Measurements from ENCODE around the gene TGM2.

Gene TGM2

DNA sequence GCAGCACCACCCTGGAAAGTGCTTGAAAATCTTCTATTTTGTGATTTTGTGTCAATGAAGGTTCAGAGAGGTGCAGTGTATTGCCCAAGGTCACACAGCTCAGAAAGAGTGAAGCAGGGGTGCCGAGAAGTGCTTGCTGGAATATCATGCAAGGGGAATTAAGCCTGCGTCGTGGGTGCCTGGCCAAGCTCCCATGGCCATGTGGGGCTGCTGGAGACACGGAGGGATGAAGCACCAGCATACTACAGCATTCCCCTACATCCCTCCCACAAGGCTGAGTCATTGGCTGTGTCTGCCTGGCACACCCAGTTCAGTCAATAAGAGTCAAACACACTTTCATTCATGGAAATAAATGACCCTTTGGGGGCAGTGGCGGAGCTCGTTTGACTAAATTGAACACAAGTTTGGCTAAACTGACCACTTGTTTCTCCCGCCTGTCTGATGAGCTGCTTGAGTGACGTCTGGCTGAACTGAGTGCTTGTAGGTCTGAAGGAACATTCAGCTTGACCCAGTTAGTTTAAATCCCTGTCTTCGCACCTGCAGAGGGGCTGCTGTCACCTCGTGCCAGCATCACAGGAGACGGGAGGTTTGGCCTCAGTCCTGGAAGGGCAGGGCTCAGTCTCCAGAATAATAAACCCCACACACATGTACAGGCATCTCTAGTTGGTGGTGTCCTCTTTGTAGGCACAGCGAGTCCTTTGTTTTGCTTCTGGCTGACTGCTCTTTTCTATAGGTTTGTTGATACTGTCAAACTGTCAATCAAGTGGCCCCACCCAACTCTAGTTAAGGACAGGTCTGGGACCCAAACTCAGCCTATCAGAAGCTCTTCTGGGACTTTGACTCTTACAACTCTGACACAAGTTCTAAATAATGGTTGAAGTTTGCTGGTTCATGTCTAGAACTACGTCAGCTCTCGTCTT, 8.4 kb upstream of the TGM2 start:
- no peak for DNase-seq

DNA sequence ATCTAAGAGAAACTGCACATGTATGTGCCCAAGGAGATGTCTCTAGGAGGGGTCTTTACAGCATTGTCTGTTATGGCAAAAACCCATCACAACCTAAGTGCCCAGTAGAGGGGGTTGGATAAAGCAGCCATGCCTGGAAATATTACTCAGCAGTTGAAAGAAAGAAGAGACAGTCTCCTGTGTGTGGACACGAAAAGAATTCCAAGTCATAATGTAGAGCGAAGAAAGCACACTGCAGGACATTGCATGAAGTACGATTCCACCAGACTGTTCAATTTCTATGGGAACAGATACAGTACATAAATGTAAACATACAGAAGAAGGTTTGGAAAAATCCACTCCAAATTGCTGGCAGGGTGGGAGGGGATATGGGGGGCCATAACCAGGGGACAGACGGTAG, 7.3 kb upstream of the TGM2 start:
- no peak for DNase-seq

DNA sequence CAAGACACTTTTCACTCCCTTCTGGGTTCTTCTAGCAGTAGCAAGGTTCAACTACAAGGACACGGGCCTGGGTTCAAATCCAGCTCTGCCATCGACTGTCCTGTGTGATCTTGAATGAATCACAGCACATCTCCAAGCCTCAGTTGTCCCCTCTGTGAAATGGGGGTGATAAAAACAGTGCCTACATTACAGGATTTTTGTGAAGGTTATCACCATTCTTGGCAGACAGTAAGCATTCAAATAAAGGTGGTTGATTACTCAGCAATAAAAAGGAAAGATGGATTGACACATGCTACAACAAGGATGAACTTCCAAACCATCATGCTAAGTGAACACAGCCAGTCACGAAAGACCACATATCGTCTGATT, 6.6 kb upstream of the TGM2 start:
- DNase-seq: no peak

DNA sequence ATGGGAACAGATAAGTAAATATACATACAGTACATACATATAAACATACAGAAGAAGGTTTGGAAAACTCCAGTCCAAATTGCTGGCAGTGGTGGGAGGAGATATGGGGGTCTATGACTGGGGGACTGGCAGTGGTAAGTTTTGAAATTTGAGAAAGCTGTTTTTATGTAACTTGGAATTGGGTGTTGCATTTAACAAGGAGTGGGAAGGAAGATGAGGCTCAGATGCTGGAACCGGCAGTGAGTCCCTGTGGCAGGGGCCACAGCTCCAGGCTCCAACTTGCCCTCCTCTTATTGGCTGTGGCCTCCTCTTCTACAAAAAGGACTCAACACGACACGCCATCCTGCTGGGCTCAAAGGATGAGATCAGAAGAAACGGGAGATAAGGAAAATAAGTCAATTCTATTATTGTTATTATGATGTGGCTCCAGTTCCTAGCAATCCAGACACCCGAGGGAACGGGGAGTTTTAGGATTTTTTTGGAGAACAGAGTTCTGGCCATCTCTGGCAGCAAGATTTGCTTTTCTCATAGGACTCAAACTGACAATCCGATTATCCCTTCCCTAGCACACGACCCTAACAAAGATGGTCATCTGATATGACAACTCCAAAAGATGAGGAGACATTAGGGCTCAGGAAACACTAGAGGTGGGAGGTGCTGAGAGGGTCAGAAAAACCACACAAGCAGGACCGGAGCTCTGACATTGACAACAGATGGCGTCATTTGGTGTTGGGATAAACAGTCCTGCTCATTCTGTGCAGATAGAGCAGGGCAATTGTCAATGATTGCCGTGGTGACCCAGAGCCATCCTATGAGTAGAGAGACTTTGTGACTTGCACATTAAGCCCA, 6.0 kb upstream of the TGM2 start:
- no peak for DNase-seq

DNA sequence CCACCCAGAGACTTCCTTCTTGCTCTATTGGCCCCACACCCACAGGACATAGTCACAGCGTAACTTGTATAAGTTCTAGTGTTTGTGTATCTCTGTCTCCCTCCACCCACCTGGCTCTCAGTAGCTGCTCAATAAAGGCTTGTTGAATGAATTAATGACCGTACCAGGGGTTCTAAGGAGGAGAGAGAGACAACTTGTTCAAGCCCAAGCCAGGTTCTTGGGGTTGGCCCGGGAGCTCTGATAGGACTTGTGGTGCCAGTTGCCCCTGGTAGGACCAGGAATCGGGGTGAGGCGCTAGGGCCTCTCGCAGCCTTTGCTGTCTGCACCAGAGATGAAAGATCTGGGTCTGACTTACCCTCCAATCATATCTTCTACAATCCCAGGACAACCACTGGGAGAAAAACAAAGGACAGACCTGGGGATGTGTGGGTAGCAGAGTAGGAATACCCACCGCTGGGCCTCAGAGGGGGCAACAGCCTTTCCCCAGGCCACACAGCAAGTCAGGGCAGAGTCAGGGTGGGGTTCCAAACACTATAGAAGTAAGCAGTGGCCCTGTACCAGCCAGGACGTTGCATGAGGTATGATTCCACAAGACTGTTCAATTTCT, 5.3 kb upstream of the TGM2 start:
- DNase-seq: no peak

DNA sequence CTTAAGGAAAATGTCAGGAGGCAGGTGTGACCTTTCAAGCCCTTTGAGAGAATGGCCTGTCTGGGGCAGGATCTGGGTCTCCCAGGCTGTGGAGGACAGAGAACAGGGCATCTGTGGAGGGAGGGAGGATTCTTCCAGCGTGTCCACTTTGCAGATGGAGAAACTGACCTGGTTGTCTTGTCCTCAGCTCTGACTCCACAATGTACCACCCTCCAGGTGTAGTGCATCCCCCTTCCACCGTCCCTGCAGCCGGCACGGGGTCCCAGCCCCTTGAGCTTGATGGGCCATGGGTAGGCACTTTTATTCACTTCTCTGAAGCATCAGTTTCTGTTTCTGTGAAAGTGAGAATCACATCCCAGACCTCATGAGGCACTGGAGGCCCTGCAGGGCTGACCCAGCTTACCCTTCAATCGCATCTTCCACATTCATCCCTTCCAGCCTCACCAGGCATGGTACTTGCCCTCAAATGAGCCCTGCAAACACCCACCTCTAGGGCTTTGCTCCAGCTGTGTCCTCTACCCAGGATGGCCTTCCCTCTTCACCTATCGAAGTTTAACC, 4.6 kb upstream of the TGM2 start:
- DNase-seq: no peak

DNA sequence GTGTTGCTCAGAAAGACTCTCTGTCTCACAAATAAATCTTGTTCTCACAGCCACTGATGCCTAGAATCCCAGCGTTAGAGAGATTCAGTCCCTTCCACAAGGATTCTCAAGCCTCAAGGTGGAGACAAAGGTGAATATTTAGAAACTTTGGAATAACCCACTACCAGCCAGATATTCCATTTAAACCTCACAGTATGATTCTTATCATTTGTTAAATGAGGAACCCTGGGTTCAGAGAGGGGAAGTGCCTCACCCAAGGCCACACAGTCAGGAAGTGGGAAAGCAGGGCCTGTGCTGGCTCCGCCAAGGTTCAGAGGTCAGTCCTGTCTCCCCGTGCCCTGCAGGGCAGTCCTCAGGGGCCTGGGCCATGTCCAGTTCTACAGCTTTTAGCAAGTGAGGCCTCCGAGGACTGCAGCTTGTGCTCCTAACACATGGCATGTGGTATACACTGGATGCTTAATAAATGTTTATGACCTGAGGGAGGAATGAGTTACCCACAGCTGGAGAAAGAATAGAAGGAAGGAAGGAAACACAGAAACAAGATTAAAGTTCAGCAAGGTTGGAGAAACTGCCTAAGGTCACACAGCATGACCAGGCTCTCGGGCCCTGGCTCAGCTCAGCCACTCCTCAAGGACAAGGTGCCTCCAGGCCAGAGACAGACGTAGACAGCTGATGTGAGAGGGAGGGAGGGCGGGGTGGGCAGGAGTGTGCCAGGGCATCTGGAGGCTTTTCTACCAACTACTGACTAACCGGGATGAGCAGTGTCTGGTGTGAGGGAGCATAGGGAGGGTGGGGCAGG, 3.9 kb upstream of the TGM2 start:
- DNase-seq: no peak

DNA sequence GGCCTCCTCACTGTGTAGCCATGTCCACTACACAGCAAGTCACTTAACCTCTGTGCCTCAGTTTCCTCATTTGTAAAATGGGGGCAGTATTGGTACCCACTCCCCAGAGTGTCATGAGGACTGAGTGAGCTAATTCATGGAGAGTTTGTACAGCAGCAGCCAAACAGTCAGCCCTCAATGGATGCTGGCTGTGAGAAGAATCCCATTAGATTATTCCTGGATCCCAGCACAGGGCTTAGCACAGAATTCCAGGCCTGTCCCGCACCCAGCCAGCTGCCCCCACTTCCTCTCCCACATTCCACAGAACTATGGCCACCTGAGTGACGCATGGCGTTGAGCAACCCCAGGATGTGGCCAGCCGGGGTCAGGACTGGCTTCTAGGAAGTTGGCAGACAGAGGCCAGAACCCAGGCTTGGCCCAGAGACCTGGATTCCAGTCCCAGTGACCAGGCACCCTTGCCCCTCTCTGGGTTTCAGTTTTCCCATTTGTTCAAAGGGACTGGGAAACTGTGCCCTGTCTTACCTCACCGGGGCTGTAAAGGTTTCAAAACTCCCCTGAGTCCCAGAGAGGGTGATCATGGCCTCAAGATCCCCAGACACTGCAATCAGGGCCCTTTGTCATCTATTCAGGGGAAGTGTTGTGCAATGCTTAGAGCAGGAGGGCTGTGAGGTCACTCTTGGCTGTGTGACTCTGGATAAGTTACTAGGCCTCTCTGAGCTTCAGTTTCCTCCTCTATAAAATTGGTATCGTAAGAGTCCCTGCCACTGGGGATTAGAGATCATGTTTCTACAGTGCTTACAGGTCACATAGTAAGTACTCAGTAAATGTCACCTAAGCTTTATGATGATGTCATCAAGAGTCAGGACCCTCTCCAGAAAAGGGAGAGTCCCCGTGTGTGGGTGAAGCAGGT, 3.0 kb upstream of the TGM2 start:
- no peak for DNase-seq

DNA sequence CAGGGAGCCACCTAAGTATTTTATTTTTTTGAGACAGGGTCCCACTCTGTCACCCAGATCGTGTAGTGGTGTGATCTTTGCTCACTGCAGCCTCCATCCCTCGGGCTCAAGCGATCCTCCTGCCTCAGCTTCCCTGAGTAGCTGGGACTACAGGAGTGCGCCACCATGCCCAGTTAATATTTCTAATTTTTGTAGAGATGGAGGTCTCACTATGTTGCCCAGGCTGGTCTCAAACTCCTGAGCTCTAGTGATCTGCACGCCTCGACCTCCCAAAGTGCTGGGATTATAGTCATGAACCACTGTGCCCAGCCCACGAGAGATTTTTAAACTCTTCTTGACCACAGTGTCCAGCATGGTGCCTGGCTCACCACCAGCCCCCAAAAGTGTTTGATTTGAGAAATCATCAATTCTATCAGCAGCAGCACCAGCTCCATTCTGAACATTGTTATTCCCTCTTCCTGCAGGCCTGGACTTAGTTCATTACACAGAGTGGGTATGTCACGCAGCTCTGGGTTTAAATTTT, 2.3 kb upstream of the TGM2 start:
- DNase-seq: no peak

DNA sequence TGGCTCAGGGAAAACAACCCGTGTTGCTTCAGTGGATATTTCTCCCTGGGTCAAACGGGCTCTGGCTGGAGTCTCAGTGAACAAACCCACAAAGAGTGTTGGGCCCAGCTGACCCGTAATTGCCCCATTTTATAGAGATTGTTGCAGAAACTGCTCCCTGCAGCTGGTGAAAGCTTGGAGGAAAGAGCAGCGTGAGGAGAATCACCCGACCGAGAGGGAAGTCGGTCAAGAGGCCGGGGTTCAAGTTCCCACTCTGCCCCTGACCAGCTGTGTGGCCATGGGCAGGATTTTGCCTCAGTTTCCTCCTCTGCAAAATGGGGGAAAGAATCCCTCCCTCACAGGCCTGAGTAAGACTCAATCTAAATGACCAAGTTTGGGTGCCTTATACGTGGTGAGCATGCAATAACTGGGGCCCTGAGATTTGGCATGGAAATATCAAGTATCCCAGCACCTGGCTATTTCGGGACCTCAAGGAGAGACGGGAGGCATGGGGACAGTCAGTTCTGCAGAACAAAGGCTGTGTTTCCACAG, 1.7 kb upstream of the TGM2 start:
- DNase-seq: no peak

DNA sequence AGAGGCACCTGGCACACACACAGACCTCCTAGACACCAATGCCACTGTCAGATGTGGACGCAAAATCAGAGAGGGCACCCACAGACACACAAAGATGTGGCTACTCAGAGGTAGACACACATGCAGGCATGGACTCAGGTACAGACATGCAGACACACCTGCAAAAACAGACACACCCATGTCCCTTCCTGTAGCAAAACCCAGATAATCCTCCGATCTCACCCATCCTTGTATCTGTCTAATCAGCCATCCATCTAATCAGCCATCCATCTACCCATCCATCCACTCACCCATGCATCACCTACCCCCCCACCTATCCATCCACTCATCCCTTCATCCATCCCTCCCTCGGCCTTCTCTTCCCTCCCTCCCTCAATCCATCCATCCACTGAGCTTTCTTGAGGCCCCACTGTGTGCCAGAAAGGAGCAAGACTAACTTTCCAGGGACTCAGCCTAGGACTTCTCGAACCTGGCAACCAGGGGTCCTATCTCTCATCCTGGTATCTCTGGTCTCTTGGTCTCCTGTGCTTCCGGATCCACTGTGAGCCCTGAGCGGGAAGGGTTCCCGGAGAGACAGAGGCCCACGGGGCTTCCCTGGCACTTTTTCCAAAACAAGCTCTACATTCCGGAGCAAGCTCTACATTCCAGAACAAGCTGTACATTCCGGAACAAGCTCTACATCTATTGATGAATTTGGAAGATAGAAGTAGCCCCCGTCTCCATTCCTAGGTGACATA, 1.1 kb upstream of the TGM2 start:
- no peak for DNase-seq

DNA sequence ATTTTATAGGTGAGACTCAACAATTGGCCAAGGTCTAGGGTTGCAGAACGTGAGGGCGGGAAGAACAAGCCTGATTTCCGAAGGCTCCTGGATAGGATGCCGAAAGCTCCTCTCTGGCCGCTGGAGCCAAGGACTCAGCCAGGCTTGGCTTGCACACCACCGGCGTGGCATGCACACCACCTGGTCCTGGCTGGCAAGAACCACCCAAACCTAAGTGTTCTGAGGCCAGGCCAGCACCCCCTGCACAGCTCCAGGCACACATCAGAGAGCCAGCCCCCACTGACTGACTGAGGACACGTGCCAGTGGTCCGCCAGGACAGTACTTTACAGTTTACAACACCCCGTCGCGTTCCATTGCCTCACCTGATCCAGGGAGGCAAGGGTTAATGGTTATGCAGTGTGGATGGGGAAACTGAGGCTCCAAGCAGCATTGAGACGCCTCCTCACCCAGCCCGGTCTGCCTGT, 414 bp downstream of the TGM2 start:
- no peak for DNase-seq

DNA sequence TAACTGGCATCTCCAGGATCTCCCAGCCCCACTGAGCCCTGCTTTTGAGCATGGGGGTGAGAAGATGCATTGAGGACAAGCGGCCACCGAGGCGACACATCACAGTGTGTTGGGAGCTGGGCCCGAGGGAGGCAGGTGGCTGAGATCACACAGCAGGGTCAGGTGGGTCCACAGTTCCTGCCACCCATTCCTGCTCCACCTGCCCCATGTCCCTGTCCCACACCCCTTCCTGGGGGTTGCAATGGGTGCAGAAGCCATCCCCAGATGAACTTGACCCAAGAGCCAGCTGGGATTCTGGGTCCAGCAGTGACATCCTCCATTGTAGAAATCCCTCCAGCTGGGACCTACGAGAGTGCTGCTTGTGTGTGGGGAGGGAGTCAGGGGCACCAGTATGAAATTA, 1.0 kb downstream of the TGM2 start:
- no peak for DNase-seq

DNA sequence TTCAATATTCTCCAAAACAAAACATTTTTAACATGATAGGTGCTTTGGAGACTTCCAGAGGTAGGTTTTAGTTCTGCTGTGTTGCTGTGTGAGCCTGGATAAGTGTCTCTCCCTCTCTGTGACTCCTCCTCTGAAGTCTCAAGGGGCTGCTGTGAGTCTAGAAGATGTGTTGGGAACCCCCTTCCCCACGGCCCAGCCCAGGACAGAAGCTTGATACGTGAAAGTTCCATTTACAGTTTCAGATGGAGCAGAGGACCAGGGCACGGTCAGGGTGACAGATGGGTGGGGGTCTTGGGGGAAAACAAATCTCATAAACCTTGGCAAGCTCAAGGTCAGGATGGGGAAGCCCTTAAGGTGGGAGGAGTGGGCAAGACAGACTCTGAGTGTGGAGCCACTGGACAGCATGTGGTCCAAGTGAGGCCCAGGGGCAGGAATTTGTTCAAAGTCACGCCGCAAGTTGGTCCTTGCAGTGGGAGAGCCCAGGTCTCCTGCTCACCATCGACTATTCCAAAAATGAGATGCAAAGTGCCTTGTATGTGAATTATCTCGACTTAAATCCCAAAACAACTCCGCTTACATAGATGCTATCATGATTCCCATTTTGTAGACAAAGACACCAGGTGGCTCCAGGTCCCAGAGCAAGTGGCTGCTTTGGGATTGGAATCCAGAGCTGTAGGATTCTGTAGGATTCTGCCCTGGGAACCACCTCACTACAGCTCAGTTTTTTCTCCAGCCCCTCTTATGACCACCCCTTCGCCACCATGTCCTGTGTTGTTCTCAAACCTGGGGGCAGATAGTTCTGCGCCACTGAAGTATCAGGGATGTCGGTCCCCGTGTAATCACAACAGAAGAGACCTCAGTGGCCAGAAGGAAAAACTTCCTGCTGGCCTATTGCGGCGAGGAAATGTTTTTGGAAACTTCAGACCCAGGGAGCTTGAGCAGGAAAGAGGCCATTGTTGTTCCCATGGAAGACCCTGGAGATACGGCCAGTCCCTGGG, 1.9 kb downstream of the TGM2 start:
- no peak for DNase-seq

DNA sequence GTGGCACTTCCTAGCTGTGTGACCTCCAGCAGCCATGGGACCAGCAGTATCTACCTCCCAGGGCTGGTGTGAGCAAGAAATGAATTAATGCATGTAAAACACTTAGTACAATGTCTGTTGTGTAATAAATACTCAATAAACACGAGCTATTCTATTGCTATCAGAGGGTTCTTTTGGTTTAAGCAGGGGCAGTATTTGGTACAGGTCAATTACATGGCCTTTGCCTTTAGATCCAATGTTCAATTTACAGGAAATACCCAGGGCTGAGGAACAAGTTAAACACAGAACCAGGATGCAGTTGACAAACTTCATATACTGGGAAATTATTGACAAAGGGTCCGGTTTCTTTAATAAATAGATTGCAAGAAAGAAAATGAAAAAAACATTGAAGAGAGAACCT, 2.9 kb downstream of the TGM2 start:
- no peak for DNase-seq

DNA sequence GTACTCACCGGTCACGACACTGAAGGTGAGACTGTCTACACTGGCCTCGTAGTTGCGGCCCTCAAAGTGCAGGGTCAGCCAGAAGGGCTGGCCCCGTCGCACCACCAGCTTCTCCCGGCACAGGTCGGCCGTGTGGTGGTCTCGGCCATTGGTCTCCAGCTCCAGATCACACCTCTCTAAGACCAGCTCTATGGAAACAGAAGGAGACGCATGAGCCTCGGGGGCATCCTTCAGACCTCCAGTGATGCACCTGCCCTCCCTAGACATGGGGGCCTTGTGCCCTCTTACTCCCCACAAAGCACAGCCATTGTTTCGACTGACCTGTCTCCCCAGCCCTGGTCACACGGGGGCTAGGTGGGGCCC, 3.7 kb downstream of the TGM2 start:
- no peak for DNase-seq

DNA sequence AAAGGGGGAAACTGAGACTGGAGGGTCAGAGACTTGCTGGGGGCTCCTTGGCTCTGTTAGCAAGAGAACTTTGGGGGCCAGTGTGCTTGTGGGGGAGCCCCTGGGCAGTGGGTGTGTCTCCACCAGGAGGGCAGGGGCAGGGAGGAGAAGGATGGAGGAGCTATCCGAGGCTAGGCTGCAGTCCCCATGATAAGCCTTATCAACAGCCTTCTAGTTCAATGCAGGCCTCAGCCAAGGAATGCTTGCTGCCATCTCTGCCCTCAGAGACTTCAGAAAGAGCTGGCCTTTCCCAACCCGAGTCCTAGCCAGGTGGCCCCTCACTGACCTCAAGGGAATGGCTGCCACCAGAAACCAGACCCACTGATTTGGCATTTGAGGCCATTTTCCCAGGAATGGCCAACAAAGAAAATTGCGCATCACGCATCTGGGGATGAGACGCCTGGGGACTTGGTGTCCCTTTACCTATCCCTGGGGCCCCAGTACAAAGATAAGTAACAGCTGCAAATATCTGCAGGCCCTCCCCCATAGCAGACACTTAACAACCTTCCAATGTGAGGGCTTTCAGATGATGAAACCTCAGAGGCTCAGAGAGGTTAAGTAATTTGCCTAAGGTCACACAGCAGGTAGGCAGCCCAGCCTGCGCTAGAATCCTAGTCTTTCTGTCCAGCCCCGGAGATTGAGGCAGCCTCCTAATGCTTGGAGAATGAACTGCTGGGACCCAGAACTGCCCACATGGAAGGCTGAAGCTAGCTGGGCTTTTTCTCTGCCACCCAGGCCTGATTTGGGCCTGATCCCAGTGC, 4.9 kb downstream of the TGM2 start:
- no peak for DNase-seq

DNA sequence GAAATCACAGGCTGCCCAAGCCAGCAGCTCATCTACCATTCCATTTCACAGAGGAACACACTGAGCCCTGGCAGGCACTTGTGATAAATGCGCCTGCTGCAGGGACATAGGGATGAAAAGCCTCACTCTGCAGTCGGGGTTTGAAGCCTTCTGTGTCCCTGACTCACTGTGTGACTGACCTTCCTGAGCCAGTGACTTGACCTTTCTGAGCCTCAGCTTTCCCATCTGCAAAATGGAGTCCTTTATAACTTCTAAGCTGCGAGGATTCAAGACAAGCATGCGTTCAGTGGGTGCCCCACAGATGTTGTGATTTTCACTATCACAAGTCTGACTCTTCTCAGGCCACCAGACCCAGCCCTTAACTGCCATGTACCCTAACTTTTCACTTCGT, 5.5 kb downstream of the TGM2 start:
- DNase-seq: no peak
